Measurements from ENCODE around the gene IREB2.
"Not testable (repeated sequence)": the region's sequence is repeated elsewhere in the genome, so short reads cannot be mapped to it uniquely, and the experiment has no call there.

IREB2 gene

GRCh38 chr15:78509726-78510312 lies 71.8 kb downstream of the IREB2 start:
- no peak overlapping the region for H3K27ac ChIP-seq
- no peak for TF ChIP-seq ZFX (IDR thresholded peaks at IDR 0.05)
- TF ChIP-seq CTCF (conservative IDR thresholded peaks at IDR 0.05) = no peak

GRCh38 chr15:78520035-78520434 lies 82.0 kb downstream of the IREB2 start:
- H3K27ac ChIP-seq = not testable (repeated sequence)

GRCh38 chr15:78524230-78524629 lies 86.2 kb downstream of the IREB2 start:
- H3K27ac ChIP-seq = no peak overlapping the region
- TF ChIP-seq ZFX (IDR thresholded peaks at IDR 0.05) (no peak), CTCF (conservative IDR thresholded peaks at IDR 0.05) (no peak)

GRCh38 chr15:78527325-78527724 lies 89.3 kb downstream of the IREB2 start:
- H3K27ac ChIP-seq = no peak overlapping the region

GRCh38 chr15:78533331-78533730 lies 95.3 kb downstream of the IREB2 start:
- TF ChIP-seq ZFX (IDR thresholded peaks at IDR 0.05) (no peak), CTCF (conservative IDR thresholded peaks at IDR 0.05) (no peak)
- H3K27ac ChIP-seq = no peak overlapping the region

More at GRCh38 chr15:78527325-78527724, 89.3 kb downstream of the IREB2 start:
- TF ChIP-seq CTCF (conservative IDR thresholded peaks at IDR 0.05) (no peak), ZFX (IDR thresholded peaks at IDR 0.05) (no peak)

- TF ChIP-seq CTCF (conservative IDR thresholded peaks at IDR 0.05) (no peak), ZFX (IDR thresholded peaks at IDR 0.05) (no peak)
- H3K27ac ChIP-seq = no peak overlapping the region
Observed at GRCh38 chr15:78536134-78536533, 98.1 kb downstream of the IREB2 start.

GRCh38 chr15:78537266-78537905 lies 99.4 kb downstream of the IREB2 start:
- no peak overlapping the region for H3K27ac ChIP-seq
- TF ChIP-seq CTCF (conservative IDR thresholded peaks at IDR 0.05) = no peak
- no peak for TF ChIP-seq ZFX (IDR thresholded peaks at IDR 0.05)

- H3K27ac ChIP-seq = no peak overlapping the region
- TF ChIP-seq CTCF (conservative IDR thresholded peaks at IDR 0.05) (no peak), ZFX (IDR thresholded peaks at IDR 0.05) (no peak)
Observed at GRCh38 chr15:78538358-78538757, 100.3 kb downstream of the IREB2 start.

GRCh38 chr15:78539464-78540140 lies 101.6 kb downstream of the IREB2 start:
- H3K27ac ChIP-seq = peak overlapping the region; percentile 97

Measured in C4-2B (cell line).